ENCODE results near the gene DHRS2.
A peak's percentile ranks its signal among the peaks of the same experiment; 100 is the strongest.

DHRS2 gene

DNA sequence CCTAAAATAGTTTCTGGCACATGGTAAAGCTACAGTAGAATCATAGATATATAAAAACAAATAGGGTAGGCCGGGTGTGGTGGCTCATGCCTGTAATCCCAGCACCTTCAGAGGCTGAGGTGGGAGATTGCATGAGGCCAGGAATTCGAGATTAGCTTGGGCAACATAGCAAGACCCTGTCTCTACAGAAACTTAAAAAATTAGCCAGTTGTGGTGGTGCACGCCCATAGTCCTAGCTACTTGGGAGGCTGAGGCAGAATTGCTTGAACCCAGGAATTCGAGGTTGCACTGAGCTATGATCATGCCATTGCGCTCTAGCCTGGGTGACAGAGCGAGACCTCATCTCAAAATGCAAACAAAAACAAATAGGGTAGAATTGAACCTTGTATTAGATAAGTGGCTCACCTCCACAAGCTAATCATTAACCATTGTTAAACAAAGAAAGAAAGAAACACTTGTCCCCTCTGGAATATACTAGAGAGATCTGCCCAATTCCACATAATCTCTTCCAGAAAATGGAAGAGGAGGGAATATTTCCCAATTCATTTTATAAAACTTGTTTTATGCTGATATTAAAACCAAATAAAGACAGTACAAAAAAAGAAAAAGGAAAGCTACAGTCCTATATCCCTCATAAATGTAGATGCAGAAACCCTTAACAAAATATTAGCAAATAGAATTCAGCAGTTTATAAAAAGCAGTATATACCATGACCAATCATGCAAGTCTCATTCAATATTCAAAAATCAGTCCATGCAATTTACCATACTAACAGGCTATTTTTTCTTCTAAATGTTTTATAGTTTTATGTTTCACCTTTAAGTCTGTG, 22.7 kb upstream of the DHRS2 start:
- no peak for DNase-seq

DNA sequence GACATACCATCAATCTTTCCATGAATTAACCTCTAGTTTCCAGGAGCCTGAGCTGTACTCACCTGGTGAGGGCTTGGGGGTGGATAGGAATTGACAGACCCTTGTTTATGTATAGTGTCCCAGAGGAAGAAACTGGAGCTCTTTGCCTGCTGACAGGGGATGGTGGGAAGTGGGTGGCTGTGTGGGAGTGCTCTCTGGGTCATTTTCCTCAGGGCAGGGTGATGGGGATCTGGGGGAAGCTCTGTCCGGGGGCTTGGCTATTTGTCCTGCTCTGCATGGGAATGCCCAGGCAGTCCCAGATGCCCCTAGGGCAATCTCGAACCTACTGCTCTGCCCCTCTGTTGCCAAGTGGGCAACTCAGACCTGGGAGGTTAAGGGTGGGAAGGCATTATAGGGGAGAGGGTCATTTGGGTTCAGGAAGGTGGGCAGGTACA, 21.8 kb upstream of the DHRS2 start:
- no peak for DNase-seq

DNA sequence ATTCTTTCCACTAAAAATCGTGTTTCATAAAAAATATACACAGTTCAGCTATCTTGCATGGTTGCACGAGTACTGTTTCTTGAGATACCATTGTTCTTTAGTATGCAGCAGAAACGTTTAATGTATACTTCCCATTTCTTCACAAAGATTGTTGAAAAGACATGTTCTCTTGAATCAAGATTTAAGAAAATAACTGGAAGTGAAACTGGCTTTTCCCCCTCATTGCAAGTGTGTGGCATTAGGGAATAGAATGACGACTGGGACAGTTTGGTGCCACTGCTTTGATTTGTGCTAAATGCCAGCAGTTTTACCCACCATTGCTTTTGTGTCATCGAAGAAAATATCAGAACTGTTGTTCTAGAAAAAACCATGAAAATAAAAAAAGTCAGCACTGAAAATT, 20.3 kb upstream of the DHRS2 start:
- DNase-seq = no peak

DNA sequence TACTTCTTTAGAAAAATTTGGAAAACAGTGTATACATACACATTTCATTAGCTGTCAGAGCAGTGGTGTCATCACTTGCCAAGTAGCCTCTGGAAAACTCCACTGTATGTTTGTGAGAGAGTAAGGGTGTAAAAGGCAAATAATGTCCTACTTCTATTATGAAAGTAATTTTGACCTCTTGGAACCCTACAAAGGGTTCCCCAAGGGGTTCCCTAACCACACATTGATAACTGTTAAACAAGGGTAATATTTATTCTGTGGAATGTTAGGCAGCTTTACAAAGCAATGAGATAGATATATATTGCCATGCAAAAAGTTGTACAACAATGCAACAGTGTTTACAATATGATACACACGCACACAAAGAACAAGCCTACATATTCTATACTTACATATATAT, 18.6 kb upstream of the DHRS2 start:
- no peak for DNase-seq

DNA sequence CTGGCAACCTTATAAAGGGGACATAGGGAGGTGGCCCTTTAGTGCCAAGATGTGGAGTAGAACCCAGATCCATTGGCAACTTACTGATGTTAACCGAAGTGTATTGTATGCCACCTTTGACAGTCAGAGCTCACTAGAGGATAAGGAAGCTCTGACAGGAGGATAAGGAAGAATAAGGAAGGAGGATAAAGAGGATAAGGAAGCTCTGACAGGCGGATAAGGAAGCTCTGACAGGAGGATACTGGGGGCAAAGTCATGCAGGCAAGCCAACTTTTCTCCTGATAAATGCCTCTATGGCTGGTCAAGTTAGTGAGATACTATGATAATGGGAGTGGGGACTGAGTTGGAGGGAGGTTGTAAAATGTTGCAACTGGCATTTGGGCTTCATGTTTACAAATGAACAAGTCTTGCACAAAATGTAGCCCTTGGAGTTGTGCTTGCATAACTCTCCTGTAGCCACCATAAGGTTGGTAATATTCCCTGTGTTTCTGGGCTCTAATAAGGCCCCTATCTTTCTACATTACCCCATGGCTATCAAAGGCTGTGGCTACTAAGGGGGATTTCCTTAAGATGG, 17.7 kb upstream of the DHRS2 start:
- DNase-seq = no peak

DNA sequence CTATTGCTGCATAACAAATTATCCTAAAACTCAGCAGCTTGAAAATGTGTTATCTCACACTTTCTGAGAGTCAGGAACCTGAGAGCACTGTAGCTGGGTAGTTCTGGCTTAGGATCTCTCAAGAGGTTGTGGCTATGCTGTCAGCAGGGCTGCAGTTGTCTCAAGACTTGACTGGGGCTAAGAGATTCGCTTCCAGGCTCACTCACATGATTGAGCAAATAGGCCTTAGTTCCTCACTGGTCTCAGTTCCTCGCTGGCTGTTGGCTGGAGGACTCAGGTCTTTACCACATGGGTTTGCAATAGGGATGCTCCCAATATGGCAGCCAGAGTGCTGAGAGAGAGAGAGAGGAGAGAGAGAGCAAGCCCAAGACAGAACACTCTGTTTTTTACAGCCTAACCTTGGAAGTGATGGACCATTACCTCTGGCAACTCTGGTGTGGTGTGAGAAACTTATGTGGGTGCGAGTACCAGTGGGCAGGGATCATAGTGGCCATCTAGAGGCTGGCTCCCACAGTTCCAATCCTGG, 15.9 kb upstream of the DHRS2 start:
- no peak for DNase-seq

DNA sequence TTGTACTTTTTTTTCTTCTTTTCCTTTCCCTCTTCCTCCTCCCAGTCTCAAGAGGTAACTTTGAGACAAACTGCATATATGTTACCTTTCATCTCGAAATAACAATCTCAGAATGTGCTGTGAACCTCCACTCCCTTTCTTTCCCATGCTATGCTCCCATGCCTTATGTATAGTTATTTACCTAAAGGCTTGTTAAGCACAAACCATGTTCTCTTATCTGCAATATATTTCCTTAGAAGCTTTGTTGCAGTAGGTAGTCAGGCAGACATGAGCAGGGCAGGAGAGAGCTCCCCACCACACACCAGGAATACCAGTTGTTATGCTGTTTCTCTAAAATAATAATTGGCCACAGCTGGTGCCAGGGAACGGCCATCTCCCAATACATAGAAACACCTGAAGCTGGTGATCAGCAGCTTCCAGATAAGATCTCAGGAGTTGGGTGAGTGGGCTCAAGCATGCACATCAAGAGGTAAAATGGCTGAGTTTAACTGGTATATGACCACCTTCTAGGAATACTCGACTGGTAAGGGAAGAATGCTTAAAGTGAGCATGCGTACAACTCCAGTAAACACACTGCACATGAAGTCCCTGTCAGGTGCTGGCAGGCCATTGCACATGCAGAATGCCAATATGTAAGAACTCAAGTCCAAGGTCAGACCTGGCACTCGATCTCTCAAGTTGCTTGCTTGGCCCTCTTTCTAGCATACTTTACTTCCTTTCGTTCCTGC, 14.8 kb upstream of the DHRS2 start:
- no peak for DNase-seq

DNA sequence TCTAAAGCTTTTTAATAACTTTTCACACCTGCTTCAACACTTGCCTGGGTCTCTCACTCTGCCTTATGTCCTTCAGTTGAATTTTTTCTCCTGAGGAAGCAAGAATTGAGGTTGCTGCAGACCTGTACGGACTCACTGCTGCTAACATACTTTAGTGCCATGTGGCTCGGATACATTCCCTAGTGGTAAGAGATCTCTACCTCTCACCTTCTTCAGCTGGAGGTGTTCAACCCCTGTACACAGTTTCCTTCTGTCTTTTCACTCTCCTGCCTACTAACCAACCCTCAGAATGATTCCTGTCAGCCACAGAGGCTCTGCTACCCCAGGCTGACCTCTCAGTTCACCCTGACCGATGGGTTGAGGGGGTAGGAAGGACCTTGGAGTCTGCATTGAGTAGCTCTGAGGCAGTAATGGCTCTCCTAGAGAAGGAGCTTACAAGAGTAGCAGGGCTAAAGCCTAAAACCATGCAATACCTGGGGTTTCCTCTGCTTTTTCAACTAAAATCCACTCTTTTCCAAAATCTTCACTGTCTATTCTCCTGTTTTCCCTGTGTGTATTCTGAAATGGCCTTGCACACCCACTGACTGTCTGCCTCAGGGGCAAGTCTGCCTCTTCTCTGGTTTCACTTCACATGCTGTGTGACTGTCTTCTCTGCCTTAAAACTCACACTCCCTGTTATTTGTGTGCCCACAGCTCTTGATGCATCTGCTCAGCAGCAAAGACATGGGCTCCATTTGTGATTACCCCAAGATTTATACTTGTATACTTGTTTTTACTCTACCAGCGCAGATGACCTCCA, 14.0 kb upstream of the DHRS2 start:
- DNase-seq = no peak

DNA sequence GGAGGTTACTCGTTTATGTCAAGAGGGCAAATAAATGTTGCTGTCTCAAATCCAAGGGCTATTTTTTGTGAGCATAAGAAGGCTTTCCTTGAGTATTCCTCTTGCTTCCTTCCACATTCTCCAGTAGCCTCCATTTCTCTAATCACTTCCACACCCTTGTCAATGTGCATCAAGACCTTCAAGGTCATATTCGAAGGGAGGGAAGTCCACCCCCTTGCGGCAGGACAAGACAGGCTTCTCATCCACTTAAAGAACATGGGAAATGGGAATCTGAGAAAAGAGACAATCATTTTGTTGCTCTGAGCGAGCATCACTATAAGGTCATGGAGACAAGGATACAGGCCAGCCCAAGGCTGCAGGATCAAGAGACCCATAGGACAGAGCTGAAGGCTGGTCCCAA, 13.2 kb upstream of the DHRS2 start:
- no peak for DNase-seq

DNA sequence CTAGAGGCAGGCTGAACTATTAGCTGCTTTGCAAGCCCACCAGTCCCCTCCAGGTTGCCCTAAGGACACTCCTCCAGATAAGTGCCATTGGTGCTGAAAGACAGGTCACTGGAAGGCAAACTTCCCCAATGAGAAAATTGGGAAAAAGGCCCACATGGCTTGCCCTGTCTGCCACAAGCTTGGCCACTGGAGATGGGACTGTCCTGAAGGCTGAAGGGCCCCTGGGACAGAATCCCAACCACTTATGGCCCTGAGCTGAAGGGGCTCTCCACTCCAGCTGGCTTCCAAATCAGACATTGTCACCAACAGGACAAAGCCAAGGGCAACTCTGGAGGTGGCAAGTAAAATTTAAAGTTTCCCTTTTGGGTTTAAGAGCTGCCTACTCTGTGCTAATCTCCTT, 12.2 kb upstream of the DHRS2 start:
- DNase-seq = no peak

DNA sequence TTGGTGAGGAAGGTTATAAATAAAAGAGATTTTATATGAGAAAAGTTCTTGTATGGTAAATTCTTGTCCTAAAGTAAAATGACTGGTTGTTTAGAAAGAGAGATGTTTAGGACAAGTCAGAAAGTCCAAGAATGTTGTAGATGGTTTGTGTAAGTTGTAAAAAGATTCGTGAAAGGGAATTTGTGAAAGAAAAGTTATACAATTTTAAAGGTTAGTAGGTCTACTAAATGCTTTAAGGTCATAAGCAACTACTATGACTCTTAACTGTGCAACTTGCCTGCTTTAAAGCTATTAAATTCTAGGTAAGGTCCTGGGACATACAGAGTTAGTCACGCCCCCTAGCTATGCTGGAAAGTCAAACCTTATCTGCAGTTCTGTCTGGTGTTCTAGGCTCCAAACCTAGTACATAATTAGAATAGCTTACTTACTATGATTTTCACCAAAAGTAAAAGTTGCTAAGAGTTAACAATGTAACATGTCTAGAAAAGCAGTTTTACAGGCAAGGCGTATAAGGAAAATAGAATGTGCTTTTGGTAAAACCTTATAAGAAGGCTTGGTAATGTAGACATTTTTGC, 11.2 kb upstream of the DHRS2 start:
- DNase-seq = no peak

DNA sequence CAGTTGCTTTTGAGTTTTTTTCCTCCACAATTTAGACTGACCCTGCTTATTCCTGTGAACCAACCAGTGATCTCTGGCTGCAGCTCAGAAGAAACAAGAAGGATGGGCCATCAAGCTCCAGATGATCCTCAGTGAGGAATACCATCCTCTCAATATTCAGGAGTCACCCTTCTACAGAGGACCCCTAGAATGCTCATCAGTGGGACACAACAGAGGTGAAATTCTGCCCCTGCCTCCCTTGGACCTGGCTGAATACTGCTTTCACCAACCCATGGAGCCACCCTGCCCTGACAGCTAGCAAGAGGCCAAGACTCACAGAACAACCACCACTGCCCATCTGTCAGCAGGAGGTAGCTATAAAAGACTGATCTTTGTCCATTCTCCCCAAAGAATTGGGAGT, 9.2 kb upstream of the DHRS2 start:
- DNase-seq = no peak

DNA sequence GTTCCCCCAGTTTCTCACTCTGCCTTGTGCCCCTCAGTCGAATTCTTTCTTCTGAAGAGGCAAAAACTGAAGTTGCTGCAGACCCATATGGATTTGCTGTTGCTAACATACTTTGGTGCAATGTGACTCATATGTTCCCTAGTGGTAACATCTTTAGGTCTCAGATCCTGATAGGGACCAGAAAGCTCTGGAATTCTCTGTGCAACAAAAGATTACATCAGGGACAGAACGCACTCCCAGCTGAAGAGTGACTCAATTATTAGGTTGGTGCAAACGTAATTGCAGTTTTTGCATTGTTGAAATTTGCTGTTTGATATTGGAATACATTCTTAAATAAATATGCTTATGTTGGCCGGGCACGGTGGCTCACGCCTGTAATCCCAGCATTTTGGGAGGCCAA, 8.2 kb upstream of the DHRS2 start:
- no peak for DNase-seq

DNA sequence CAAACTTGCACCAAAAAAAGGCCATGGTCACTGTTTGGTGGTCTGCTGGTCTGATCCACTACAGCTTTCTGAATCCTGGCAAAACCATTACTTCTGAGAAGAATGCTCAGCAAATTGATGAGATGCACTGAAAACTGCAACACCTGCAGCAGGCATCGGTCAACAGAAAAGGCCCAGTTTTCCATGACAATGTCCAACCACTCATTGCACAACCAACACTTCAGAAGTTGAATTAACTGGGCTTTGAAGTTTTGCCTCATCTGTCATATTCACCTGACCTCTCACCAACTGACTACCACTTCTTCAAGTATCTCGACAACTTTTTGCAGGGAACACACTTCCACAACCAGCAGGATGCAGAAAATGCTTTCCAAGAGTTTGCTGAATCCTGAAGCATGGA, 7.0 kb upstream of the DHRS2 start:
- no peak for DNase-seq

DNA sequence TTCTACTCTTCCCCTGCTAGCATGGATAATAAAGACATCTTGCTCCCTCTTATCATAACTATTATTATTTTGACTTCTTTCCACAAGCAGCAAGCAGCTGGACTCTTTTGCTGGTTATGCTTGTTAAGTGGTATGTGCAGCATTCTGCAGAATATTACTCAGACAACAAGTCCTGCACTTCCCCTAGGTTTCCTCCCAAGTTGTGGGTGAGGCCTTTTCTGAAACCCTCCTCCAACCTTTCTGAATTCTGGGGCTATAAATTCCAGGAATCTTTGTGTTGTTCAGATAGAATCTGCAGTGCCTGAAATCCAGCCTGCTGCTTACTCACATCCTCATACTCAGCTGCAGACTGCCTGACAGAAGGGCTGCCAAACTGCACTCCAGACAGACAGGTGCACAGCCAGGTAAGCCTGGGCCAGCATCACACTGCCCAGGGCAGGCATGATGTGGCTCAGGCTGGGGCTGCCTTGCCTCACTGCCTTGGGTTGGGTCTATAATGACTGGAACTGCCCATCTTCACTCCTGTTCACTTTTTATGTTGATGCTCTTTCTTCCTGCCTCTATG, 6.2 kb upstream of the DHRS2 start:
- no peak for DNase-seq

DNA sequence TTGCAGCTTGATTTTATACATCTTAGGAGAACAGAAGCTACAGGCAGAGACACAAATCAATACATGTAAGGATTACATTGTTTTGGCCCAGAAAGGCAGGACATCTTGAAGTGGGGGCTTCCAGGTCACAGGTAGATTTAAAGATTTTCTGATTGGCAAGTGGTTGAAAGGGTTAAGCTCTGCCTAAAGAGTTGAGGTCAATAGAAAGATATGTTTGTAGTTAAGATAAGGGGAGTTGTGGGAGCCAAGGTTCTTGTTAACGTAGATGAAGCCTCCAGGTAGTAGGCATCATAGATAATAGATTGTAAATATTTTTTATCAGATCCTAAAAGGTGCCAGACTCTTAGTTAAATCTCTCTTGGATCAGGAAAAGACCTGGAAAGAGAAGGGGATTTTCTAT, 5.5 kb upstream of the DHRS2 start:
- no peak for DNase-seq

DNA sequence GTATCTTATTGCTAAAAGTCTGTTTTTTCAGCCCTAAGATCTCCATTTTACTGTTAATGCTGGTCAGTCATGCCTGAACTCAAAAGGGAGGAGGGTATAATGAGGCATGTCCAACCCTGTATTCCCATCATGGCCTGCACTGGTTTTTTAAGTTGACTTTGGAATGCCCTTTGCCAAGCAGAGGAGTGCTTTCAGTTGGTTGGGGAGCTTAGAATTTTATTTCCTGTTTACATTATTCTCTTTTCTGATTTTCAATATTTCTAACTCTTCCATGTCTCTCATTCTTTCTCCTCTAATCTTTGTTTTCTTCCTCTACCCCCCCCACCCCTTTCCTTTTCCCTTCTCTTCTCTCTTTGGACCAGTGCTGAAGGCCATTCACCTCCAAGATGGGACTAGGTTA, 4.9 kb upstream of the DHRS2 start:
- no peak for DNase-seq

DNA sequence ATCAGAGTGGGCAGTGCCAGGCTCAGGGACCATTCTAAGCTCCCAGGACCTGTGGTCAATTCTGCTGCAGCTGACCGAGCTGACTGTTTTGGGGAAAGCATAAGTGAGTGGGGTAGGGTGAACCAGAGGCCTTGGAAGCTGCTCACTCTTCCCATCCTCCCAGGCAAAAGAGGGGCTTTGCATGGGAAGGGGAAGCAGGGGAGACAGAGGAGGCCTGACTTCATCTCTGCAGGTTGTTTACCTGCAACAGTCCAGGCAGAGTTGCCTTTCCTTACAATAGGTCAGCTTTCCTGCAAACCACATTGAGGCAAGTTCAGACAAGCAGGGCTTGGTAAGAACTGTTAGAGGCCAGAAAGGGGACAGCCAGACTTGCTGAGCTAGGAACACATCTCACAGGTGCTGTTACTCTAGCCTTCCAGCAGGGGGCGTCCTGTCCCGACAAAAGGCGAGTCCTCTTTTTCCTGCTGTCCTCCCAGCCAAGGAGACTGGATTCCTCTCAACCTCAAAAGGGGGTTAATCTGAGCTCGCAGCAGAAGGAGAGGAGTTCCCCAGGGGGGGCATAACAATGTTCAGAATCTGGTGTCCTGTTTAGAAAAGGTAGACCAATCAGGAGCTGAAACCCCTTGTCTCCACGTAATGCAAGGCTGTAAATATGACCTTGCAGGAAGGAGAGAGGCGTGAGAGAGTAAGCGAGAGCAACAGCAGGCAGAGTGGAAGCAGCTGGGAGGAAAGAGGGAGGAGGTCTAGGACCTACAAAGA, 4.3 kb upstream of the DHRS2 start:
- DNase-seq = peak; percentile 76

DNA sequence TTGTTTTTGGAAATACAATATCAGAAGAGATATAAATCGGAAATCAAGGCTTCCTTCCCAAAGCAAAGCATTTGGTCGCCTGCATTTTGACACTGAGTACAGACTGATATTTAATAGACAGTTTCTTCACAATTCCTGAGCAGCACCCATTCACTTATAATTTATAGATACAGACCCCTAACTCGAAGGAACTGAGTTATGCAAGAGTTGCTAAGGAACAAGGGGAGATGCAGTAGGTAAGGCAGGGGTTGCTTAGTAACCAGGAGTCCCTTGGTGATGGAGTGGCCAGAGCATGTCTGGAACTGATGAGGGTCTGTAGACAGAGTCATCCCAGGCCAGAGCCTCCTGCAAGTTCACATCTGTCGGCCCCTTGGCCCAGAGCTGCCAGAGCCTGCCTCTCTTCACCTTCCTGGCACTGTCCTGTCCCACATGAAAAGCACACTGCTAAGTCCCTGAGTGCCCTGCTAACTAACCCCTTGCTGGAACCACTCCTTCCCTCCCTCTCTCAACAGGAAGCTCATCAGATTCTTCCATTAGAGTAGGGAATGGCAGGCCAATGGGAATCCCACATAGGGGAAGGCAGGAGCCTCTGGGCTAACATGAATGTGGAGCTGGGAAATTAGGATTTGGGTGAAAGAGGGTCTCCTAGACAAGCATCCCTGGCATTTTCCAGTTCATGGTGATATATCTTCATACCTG, 3.6 kb upstream of the DHRS2 start:
- no peak for DNase-seq

DNA sequence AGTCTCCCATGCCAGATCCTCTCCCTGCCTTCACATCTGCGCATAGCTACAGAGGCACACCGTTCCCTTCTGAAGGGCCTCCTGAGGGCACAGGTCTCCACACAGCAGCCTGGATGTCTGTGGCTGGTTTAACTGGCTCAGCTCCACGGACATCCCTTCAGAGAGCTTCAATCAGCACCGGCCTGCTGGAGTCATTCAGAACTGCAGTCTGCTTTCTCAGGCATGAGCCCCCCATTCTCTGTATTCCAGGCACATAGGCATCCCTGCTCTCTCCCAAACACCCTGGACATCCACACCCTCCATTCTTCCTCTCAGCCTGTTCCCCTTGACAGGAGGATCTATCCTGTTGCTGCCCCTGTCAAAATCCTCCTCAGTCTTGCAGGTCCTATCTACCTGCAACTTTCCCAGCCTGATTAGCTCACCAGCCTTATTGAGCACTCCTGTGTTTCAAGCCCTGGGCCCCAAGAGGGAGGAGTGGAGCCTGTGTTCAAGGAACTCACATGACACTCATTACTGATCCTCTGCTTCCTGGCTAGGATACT, 2.9 kb upstream of the DHRS2 start:
- DNase-seq = no peak
